GM19025 (cell line): Measurements from ENCODE around the gene AIPL1.

Experiments
- ATAC-seq: cut with Tn5 transposase; IDR thresholded peaks from one replicate; pipeline ENCODE4 v1.9.1; 2021; ENCODE audit warnings: mild to moderate bottlenecking, low read depth, moderate library complexity; ENCODE audit not compliant: unreplicated experiment

The AIPL1 gene

GRCh38 chr17:6452471-6453266 is 17.7 kb upstream of the AIPL1 start:
- ATAC-seq: no peak

GRCh38 chr17:6450926-6451832 is 16.3 kb upstream of the AIPL1 start:
- no peak for ATAC-seq

GRCh38 chr17:6449307-6449706 is 14.4 kb upstream of the AIPL1 start:
- ATAC-seq: no peak

- no peak for ATAC-seq
Observed at GRCh38 chr17:6448473-6448872, 13.6 kb upstream of the AIPL1 start.

GRCh38 chr17:6446516-6447100 is 11.7 kb upstream of the AIPL1 start:
- ATAC-seq: no peak

- ATAC-seq: no peak
Observed at GRCh38 chr17:6444571-6445335, 9.8 kb upstream of the AIPL1 start.

GRCh38 chr17:6443692-6444570 is 9.0 kb upstream of the AIPL1 start, which contains the start of gene PIMREG:
TSS of gene PIMREG (plus strand) at chr17:6444455. CDS start at chr17:6445111, 656 bp downstream.
- ATAC-seq: peak; percentile 82

GRCh38 chr17:6442775-6443174 is 7.9 kb upstream of the AIPL1 start:
- ATAC-seq: no peak

- ATAC-seq: no peak
Observed at GRCh38 chr17:6439951-6440350, 5.0 kb upstream of the AIPL1 start.

GRCh38 chr17:6437956-6438355 is 3.0 kb upstream of the AIPL1 start:
- no peak for ATAC-seq

GRCh38 chr17:6437466-6437865 is 2.5 kb upstream of the AIPL1 start:
- ATAC-seq: no peak

- ATAC-seq: no peak
Observed at GRCh38 chr17:6435968-6436367, 1.0 kb upstream of the AIPL1 start.

- ATAC-seq: no peak
Observed at GRCh38 chr17:6430769-6431168, 4.2 kb downstream of the AIPL1 start.

GRCh38 chr17:6429266-6429665 is 5.7 kb downstream of the AIPL1 start:
- no peak for ATAC-seq

GRCh38 chr17:6428207-6428965 is 6.5 kb downstream of the AIPL1 start:
- ATAC-seq: no peak

- no peak for ATAC-seq
Observed at GRCh38 chr17:6427279-6427781, 7.6 kb downstream of the AIPL1 start.

- ATAC-seq: no peak
Observed at GRCh38 chr17:6426356-6427101, 8.4 kb downstream of the AIPL1 start.

- ATAC-seq: no peak
Observed at GRCh38 chr17:6425407-6425806, 9.5 kb downstream of the AIPL1 start.
